ENCODE measurements around the gene SIDT1.

DNA sequence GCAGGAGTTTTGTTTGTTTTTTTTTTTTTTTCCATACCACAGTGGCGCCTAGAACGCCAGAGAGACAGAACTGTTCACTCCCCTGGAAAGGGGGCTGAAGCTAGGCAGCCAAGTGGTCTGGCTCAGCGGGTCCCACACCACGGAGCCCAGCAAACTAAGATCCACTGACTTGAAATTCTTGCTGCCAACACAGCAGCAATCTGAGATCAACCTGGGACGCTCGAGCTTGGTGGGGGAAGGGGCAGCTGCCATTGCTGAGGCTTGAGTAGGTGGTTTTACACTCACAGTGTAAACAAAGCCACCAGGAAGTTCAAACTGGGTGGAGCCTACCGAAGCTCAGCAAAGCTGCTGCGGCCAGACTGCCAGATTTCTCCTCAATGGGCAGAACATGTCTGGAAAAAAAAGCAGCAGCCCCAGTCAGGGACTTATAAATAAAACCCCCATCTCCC, 47.2 kb upstream of the SIDT1 start:
- TF ChIP-seq CTCF (IDR thresholded peaks at IDR 0.05): no peak
- TF ChIP-seq POLR2A (IDR thresholded peaks at IDR 0.05): no peak
